Measurements from ENCODE around the gene TMX2.

- TF ChIP-seq, protein P1, sequence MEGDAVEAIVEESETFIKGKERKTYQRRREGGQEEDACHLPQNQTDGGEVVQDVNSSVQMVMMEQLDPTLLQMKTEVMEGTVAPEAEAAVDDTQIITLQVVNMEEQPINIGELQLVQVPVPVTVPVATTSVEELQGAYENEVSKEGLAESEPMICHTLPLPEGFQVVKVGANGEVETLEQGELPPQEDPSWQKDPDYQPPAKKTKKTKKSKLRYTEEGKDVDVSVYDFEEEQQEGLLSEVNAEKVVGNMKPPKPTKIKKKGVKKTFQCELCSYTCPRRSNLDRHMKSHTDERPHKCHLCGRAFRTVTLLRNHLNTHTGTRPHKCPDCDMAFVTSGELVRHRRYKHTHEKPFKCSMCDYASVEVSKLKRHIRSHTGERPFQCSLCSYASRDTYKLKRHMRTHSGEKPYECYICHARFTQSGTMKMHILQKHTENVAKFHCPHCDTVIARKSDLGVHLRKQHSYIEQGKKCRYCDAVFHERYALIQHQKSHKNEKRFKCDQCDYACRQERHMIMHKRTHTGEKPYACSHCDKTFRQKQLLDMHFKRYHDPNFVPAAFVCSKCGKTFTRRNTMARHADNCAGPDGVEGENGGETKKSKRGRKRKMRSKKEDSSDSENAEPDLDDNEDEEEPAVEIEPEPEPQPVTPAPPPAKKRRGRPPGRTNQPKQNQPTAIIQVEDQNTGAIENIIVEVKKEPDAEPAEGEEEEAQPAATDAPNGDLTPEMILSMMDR (IDR thresholded peaks at IDR 0.05; ENCODE audit: insufficient read depth, low read length, poor library complexity, severe bottlenecking): no peak
- no peak for TF ChIP-seq EZH2phosphoT487 (conservative IDR thresholded peaks at IDR 0.05; ENCODE audit: low read length)
Measured at GRCh38 chr11:57699813-57700212, 12.6 kb upstream of the TMX2 start.

Data from SU-DHL-6 (cell line).